MM.1S (cell line): ENCODE results near the gene CRPPA.
A peak's percentile ranks its signal among the peaks of the same experiment; 100 is the strongest.

Experiments used
- DNase-seq: peaks from one replicate; pipeline ENCODE4 v3.0.0-alpha.2; 2015
- H2AFZ ChIP-seq: fragments of 300-600 bp; sonication (generic); 2 replicates; pipeline ENCODE4 v1.6.0; 2016; ENCODE audit warnings: antibody characterized with exemption, low read length
- H3F3A ChIP-seq: fragments of 300-600 bp; sonication (generic); 2 replicates; pipeline ENCODE4 v1.6.1; 2016; ENCODE audit warnings: mild to moderate bottlenecking, antibody characterized with exemption, low read length, moderate library complexity, mixed read lengths; ENCODE audit not compliant: insufficient read depth
- H3K27ac ChIP-seq: fragments of 300-600 bp; sonication (generic); 2 replicates; pipeline ENCODE4 v1.5.1; 2016; ENCODE audit warnings: mild to moderate bottlenecking, low read length
- H3K27me3 ChIP-seq: fragments of 300-600 bp; sonication (generic); replicated peaks from 2 replicates; pipeline ENCODE4 v1.6.0; 2016; ENCODE audit warnings: low read length; ENCODE audit not compliant: insufficient read depth
- H3K36me3 ChIP-seq: fragments of 300-600 bp; sonication (generic); replicated peaks from 2 replicates; pipeline ENCODE4 v1.6.1; 2016; ENCODE audit warnings: mild to moderate bottlenecking, low read length, mixed read lengths; ENCODE audit not compliant: insufficient read depth
- H3K4me1 ChIP-seq: fragments of 300-600 bp; sonication (generic); 2 replicates; pipeline ENCODE4 v1.6.1; 2016; ENCODE audit warnings: low read length, mixed read lengths
- H3K4me2 ChIP-seq: fragments of 300-600 bp; sonication (generic); 2 replicates; pipeline ENCODE4 v1.6.0; 2016; ENCODE audit warnings: low read depth, low read length
- H3K4me3 ChIP-seq: fragments of 300-600 bp; sonication (generic); 2 replicates; pipeline ENCODE4 v1.5.1; 2016; ENCODE audit warnings: low read length, mixed read lengths
- H3K79me2 ChIP-seq: fragments of 300-600 bp; sonication (generic); 2 replicates; pipeline ENCODE4 v1.6.1; 2016; ENCODE audit warnings: mixed run types, low read length, mixed read lengths
- H3K9ac ChIP-seq: fragments of 300-600 bp; sonication (generic); 2 replicates; pipeline ENCODE4 v1.6.1; 2016; ENCODE audit warnings: low read length, mixed read lengths
- H3K9me2 ChIP-seq: fragments of 300-600 bp; sonication (generic); replicated peaks from 2 replicates; pipeline ENCODE4 v1.6.1; 2016; ENCODE audit warnings: mild to moderate bottlenecking, low read length, mixed read lengths; ENCODE audit not compliant: insufficient read depth
- H3K9me3 ChIP-seq: fragments of 300-600 bp; sonication (generic); replicated peaks from 2 replicates; pipeline ENCODE4 v1.6.1; 2016; ENCODE audit warnings: mild to moderate bottlenecking, low read length, mixed read lengths; ENCODE audit not compliant: insufficient read depth
- H4K20me1 ChIP-seq: fragments of 300-600 bp; sonication (generic); 2 replicates; pipeline ENCODE4 v1.6.1; 2016; ENCODE audit warnings: mild to moderate bottlenecking, low read length, moderate library complexity, mixed read lengths; ENCODE audit not compliant: insufficient read depth
- EZH2 ChIP-seq: fragments of 300-600 bp; sonication (generic); optimal IDR thresholded peaks from 2 replicates; pipeline ENCODE3; 2017; ENCODE audit warnings: low read depth, mild to moderate bottlenecking, antibody characterized with exemption, low read length, mixed read lengths
- EZH2phosphoT487 ChIP-seq: fragments of 300-600 bp; sonication (generic); IDR thresholded peaks from 2 replicates; pipeline ENCODE4 v1.6.1; 2018; ENCODE audit warnings: antibody characterized with exemption, low read length
- TF ChIP-seq, protein P1 (sequence below): fragments of 300-600 bp; sonication (generic); IDR thresholded peaks from 2 replicates; pipeline ENCODE4 v1.5.1; 2016; ENCODE audit warnings: antibody characterized with exemption, low read length, mixed read lengths

Gene CRPPA

DNA sequence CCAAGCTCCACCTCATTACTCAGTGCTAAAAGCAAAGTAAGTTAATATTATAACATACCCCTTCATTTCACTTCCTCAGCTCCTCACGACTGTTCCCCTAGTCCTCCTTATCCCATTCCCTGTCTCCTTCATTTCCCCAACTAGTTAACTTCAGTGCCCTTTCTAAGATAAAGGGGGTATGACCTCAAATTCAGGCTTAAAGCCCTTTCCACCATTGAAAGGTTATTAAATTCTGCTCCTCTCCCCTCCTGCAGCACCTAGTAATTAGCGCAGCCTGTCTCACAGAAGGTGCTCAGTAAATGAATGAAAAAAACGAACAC lies 1.0 kb downstream of the CRPPA start:
- peak overlapping the region; percentile 80; the same call in 1 of the 2 replicates for H3K27ac ChIP-seq
- peak overlapping the region; percentile 60 for H3K4me3 ChIP-seq
- no peak for TF ChIP-seq EZH2
- TF ChIP-seq, protein P1, sequence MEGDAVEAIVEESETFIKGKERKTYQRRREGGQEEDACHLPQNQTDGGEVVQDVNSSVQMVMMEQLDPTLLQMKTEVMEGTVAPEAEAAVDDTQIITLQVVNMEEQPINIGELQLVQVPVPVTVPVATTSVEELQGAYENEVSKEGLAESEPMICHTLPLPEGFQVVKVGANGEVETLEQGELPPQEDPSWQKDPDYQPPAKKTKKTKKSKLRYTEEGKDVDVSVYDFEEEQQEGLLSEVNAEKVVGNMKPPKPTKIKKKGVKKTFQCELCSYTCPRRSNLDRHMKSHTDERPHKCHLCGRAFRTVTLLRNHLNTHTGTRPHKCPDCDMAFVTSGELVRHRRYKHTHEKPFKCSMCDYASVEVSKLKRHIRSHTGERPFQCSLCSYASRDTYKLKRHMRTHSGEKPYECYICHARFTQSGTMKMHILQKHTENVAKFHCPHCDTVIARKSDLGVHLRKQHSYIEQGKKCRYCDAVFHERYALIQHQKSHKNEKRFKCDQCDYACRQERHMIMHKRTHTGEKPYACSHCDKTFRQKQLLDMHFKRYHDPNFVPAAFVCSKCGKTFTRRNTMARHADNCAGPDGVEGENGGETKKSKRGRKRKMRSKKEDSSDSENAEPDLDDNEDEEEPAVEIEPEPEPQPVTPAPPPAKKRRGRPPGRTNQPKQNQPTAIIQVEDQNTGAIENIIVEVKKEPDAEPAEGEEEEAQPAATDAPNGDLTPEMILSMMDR, result no peak
- no peak for TF ChIP-seq EZH2phosphoT487
- peak overlapping the region; percentile 66; the same call in 1 of the 2 replicates for H3K9ac ChIP-seq
- peaks cover 2% of the 10 kb centered on the region; the same call in 1 of the 2 replicates for H3K4me1 ChIP-seq
- no peaks in the 10 kb centered on the region for H4K20me1 ChIP-seq
- H3K27me3 ChIP-seq, result no peaks in the 10 kb centered on the region
- peak overlapping the region; percentile 80 for H2AFZ ChIP-seq
- no peaks in the 10 kb centered on the region for H3K36me3 ChIP-seq
- H3K9me2 ChIP-seq, result no peaks in the 10 kb centered on the region
- peaks cover 4% of the 10 kb centered on the region; the same call in 1 of the 2 replicates for H3F3A ChIP-seq
- H3K4me2 ChIP-seq, result peak overlapping the region; percentile 98
- no peaks in the 10 kb centered on the region for H3K79me2 ChIP-seq
- no peak for DNase-seq
- H3K9me3 ChIP-seq, result no peaks in the 10 kb centered on the region

DNA sequence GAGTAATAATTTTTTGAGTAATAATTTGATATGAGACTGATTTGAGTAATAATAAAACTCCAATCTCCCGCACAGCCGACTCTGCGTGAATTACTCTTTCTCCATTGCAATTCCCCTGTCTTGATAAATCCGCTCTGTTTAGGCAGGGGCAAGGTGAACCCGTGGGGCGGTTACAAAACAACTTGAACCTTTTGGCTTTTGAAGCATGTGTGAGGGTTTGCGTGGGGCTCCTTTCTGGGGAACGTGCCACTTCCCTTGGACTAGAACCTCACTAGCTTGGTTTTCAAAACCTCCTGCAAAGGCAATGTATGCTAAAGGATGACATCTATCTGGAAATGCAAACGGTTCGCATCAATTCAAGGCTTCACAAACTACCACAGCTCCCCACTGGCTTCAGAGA lies 1.5 kb downstream of the CRPPA start:
- no peak for DNase-seq
- Histone ChIP-seq H3K27ac (no peak overlapping the region; the same call in 1 of the 2 replicates), H3K27me3 (no peaks in the 10 kb centered on the region), H2AFZ (peak overlapping the region; percentile 80), H4K20me1 (no peaks in the 10 kb centered on the region), H3K79me2 (no peaks in the 10 kb centered on the region), H3K9me3 (no peaks in the 10 kb centered on the region), H3K9ac (peak overlapping the region; percentile 66; the same call in 1 of the 2 replicates), H3K4me1 (peaks cover 2% of the 10 kb centered on the region; the same call in 1 of the 2 replicates), H3K36me3 (no peaks in the 10 kb centered on the region), H3K4me3 (peak overlapping the region; percentile 60), H3K9me2 (no peaks in the 10 kb centered on the region), H3F3A (peaks cover 4% of the 10 kb centered on the region; the same call in 1 of the 2 replicates), H3K4me2 (peak overlapping the region; percentile 98)
- TF ChIP-seq EZH2phosphoT487, result no peak
- TF ChIP-seq EZH2, result no peak

DNA sequence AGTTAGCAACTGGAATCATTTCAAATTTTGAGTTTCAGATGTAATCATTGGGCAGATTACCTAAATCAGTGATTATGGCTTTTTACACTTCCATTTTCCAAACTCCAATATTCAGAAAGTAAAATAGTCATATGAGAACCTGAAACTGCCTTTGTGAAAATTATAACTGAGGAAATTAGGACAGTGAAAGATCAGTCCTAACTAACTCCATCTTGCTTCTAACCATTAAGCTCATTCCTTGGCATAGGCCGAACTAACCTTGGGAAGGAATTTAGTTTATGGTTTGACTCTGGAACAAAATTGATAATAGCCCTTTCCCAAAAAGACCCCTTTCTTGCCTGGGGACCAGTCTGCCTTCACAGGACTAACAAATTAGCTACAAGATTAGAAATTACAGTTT lies 2.2 kb downstream of the CRPPA start:
- Histone ChIP-seq H2AFZ (no peak overlapping the region), H4K20me1 (no peaks in the 10 kb centered on the region), H3K4me1 (peaks cover 2% of the 10 kb centered on the region; the same call in 1 of the 2 replicates), H3K36me3 (no peaks in the 10 kb centered on the region), H3K9ac (no peak overlapping the region), H3K27me3 (no peaks in the 10 kb centered on the region), H3F3A (peaks cover 4% of the 10 kb centered on the region; the same call in 1 of the 2 replicates), H3K9me2 (no peaks in the 10 kb centered on the region), H3K9me3 (no peaks in the 10 kb centered on the region), H3K79me2 (no peaks in the 10 kb centered on the region), H3K4me2 (no peak overlapping the region), H3K4me3 (no peak overlapping the region), H3K27ac (no peak overlapping the region)
- no peak for DNase-seq
- TF ChIP-seq EZH2 (no peak), EZH2phosphoT487 (no peak)
- TF ChIP-seq, protein P1, result no peak

DNA sequence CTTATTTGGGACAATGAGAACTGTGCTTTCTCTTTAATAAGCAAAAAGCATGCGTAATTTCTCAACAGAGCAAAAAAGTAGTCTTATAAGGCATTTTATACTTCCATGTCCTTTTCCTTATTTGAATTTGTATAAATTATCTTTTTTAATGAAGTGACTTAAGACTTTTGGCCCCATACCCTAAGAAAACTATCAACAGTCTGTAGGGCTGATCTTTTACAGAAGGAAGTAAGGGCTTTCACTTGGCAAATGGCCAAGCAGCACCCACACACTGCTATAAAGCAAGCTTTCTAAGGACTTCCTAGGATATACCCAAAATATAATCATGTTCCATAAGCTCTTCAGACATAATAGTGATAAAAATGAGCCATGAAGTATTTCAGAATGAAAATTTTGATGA lies 3.4 kb downstream of the CRPPA start:
- no peak for DNase-seq
- Histone ChIP-seq H3K9ac (no peak overlapping the region), H3K36me3 (no peaks in the 10 kb centered on the region), H3K4me3 (no peak overlapping the region), H3K9me2 (no peaks in the 10 kb centered on the region), H3K4me1 (peaks cover 2% of the 10 kb centered on the region; the same call in 1 of the 2 replicates), H3K9me3 (no peaks in the 10 kb centered on the region), H3K27me3 (no peaks in the 10 kb centered on the region), H3F3A (peaks cover 4% of the 10 kb centered on the region; the same call in 1 of the 2 replicates), H3K79me2 (no peaks in the 10 kb centered on the region), H3K27ac (no peak overlapping the region), H4K20me1 (no peaks in the 10 kb centered on the region), H3K4me2 (no peak overlapping the region), H2AFZ (no peak overlapping the region)
- TF ChIP-seq EZH2phosphoT487, result no peak
- TF ChIP-seq, protein P1, result no peak
- TF ChIP-seq EZH2, result no peak
